ENCODE data around the gene AMMECR1.
"Not testable (repeated sequence)": the region's sequence is repeated elsewhere in the genome, so short reads cannot be mapped to it uniquely, and the experiment has no call there.

AMMECR1 gene

GRCh38 chrX:110155759-110156158 is 162.1 kb downstream of the AMMECR1 start:
- no peak for DNase-seq (ENCODE audit: low spot score)
- H3K4me3 Mint-ChIP-seq = no peak overlapping the region
- H3K27ac Mint-ChIP-seq = no peak overlapping the region
- no peaks in the 10 kb centered on the region for H3K27me3 Mint-ChIP-seq (ENCODE audit: low read depth)
- H3K9me3 Mint-ChIP-seq = no peaks in the 10 kb centered on the region
- peaks cover 19% of the 10 kb centered on the region for H3K4me1 Mint-ChIP-seq (ENCODE audit: low read depth)
- no peaks in the 10 kb centered on the region for H3K36me3 Mint-ChIP-seq (ENCODE audit: low read depth)

- DNase-seq (ENCODE audit: low spot score); H3K36me3 Mint-ChIP-seq (ENCODE audit: low read depth); H3K9me3 Mint-ChIP-seq; H3K27ac Mint-ChIP-seq; H3K27me3 Mint-ChIP-seq (ENCODE audit: low read depth); H3K4me3 Mint-ChIP-seq: not testable (repeated sequence)
- peaks cover 12% of the 10 kb centered on the region for H3K4me1 Mint-ChIP-seq (ENCODE audit: low read depth)
These were observed 163.6 kb downstream of the AMMECR1 start for GRCh38 chrX:110154328-110154727.

GRCh38 chrX:110153896-110154295 is 164.0 kb downstream of the AMMECR1 start:
- Mint-ChIP-seq H3K4me3 (no peak overlapping the region), H3K9me3 (no peaks in the 10 kb centered on the region), H3K36me3 (ENCODE audit: low read depth) (peaks cover 2% of the 10 kb centered on the region), H3K27me3 (ENCODE audit: low read depth) (no peaks in the 10 kb centered on the region), H3K4me1 (ENCODE audit: low read depth) (peaks cover 8% of the 10 kb centered on the region), H3K27ac (no peak overlapping the region)
- DNase-seq (ENCODE audit: low spot score) = no peak

- Mint-ChIP-seq H3K4me1 (ENCODE audit: low read depth) (peaks cover 8% of the 10 kb centered on the region), H3K36me3 (ENCODE audit: low read depth) (peaks cover 2% of the 10 kb centered on the region), H3K4me3 (no peak overlapping the region), H3K9me3 (no peaks in the 10 kb centered on the region), H3K27ac (no peak overlapping the region), H3K27me3 (ENCODE audit: low read depth) (no peaks in the 10 kb centered on the region)
- no peak for DNase-seq (ENCODE audit: low spot score)
These were observed 164.6 kb downstream of the AMMECR1 start for GRCh38 chrX:110153244-110153643.

- no peak overlapping the region for H3K4me3 Mint-ChIP-seq
- no peak overlapping the region for H3K27ac Mint-ChIP-seq
- peaks cover 7% of the 10 kb centered on the region for H3K4me1 Mint-ChIP-seq (ENCODE audit: low read depth)
- no peaks in the 10 kb centered on the region for H3K9me3 Mint-ChIP-seq
- DNase-seq (ENCODE audit: low spot score) = no peak
- H3K27me3 Mint-ChIP-seq (ENCODE audit: low read depth) = no peaks in the 10 kb centered on the region
- H3K36me3 Mint-ChIP-seq (ENCODE audit: low read depth) = peaks cover 2% of the 10 kb centered on the region
These were observed 171.4 kb downstream of the AMMECR1 start for GRCh38 chrX:110146521-110146920.

GRCh38 chrX:110145854-110146253 is 172.0 kb downstream of the AMMECR1 start:
- DNase-seq (ENCODE audit: low spot score) = no peak
- no peaks in the 10 kb centered on the region for H3K27me3 Mint-ChIP-seq (ENCODE audit: low read depth)
- no peak overlapping the region for H3K4me3 Mint-ChIP-seq
- H3K9me3 Mint-ChIP-seq = no peaks in the 10 kb centered on the region
- peaks cover 2% of the 10 kb centered on the region for H3K36me3 Mint-ChIP-seq (ENCODE audit: low read depth)
- no peak overlapping the region for H3K27ac Mint-ChIP-seq
- H3K4me1 Mint-ChIP-seq (ENCODE audit: low read depth) = peaks cover 7% of the 10 kb centered on the region

- Mint-ChIP-seq H3K27ac (no peak overlapping the region), H3K9me3 (no peaks in the 10 kb centered on the region), H3K4me1 (ENCODE audit: low read depth) (peaks cover 7% of the 10 kb centered on the region), H3K27me3 (ENCODE audit: low read depth) (no peaks in the 10 kb centered on the region), H3K4me3 (no peak overlapping the region), H3K36me3 (ENCODE audit: low read depth) (peaks cover 2% of the 10 kb centered on the region)
- DNase-seq (ENCODE audit: low spot score) = no peak
These were observed 172.6 kb downstream of the AMMECR1 start for GRCh38 chrX:110145311-110145710.

Data from T-helper 2 cell treated with Interferon-gamma antibody and Interleukin-4, amounts not matched to agents 5 μg/mL and 100 μg/mL, for 36 hours (primary cell).